ENCODE data around the gene CDK2. TPM values are rescaled to one million over a fixed set of nuclear protein-coding genes. Genes with fewer than 3 reads are reported as not detected.

Gene CDK2
- total and polyA plus RNA-seq, 2 of the 4 experiments (the other 2 are of a cell fraction) = 42.5 to 61.7 TPM

DNA sequence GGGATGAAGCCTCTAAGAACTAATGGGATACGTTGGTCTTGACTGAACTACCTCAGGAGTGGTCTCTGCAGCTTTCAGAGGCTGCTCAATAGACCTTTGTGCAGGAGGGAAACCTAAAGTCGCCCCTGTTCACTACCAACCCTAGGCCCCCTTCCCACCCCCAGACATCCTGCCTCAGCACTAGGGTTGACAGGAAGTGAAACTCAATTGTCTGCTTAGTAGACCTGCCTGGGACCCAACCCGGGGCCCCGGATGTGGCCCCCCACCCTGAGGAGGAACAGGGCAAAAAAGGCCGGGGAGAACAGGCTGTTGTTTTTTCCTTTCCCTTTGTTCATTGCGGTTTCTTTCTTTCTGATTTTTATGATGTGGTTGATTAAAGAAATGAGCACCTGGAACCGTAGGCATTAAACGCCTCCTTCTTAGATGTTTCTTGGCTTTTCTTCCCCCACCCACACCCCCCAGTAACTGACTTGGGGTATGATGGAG lies 37.3 kb upstream of the CDK2 start:
- ChIA-PET CTCF (interaction anchor here (1.3 kb wide), 1 partner anchor 185 kb away, joined by 5 read pairs; no protein-coding TSS in a partner anchor), POLR2A (ENCODE audit: unreplicated experiment) (no interaction called here)
- DNase-seq = no peak
- Histone ChIP-seq H3K27me3 (ENCODE audit: control insufficient read depth, insufficient read depth, low read length) (no peaks in the 10 kb centered on the region), H3K23ac (ENCODE audit: low read depth, low read length) (no peak overlapping the region), H3K4me2 (ENCODE audit: low read depth, low read length) (no peak overlapping the region), H3K9me1 (ENCODE audit: insufficient read depth, low read length) (peaks cover 13% of the 10 kb centered on the region), H3K18ac (ENCODE audit: low read depth, low read length) (no peak overlapping the region), H3K9me3 (ENCODE audit: control insufficient read depth, insufficient read depth, low read length) (no peaks in the 10 kb centered on the region), H2BK5ac (ENCODE audit: low read depth, low read length, poor library complexity, severe bottlenecking) (peak overlapping the region; percentile 12), H3K36me3 (ENCODE audit: control insufficient read depth, insufficient read depth, low read length) (peaks cover 2% of the 10 kb centered on the region; the same call in 1 of the 2 replicates), H3K79me1 (ENCODE audit: low read depth in 1 of 2, low read length in 2 of 2) (peaks cover 40 to 72% of the 10 kb centered on the region in 2 experiments), H3K56ac (ENCODE audit: extremely low read depth, insufficient read depth, low read length) (no peak overlapping the region), H2AFZ (replicated peaks; ENCODE audit: low read length, poor library complexity) (no peak overlapping the region), H2BK20ac (ENCODE audit: low read depth, low read length) (no peak overlapping the region), H3K4ac (ENCODE audit: low read depth, low read length) (no peak overlapping the region), H4K8ac (ENCODE audit: low read depth in 2 of 2, low read length in 2 of 2) (no peak overlapping the region; a peak in 1 of 4 replicates), H3K14ac (replicated peaks; ENCODE audit: low read depth, low read length) (no peak overlapping the region), H2BK15ac (ENCODE audit: low read depth, low read length) (no peak overlapping the region), H3K4me3 (ENCODE audit: insufficient read depth, low read depth, low read length) (no peak overlapping the region), H2BK120ac (ENCODE audit: low read depth, low read length) (no peak overlapping the region; the same call in 1 of the 2 replicates), H4K5ac (ENCODE audit: low read depth, low read length) (no peak overlapping the region), H3K9ac (ENCODE audit: low read depth, low read length) (no peak overlapping the region), H3K27ac (ENCODE audit: insufficient read depth, low read length) (no peak overlapping the region), H4K91ac (ENCODE audit: insufficient read depth, low read depth, low read length) (no peak overlapping the region), H4K20me1 (ENCODE audit: insufficient read depth, low read length) (no peaks in the 10 kb centered on the region), H2AK5ac (ENCODE audit: low read depth, low read length) (peak overlapping the region; percentile 9; the same call in 1 of the 2 replicates), H2AK9ac (replicated peaks; ENCODE audit: low read depth, low read length, poor library complexity) (peak overlapping the region; percentile 46), H3K4me1 (ENCODE audit: control insufficient read depth, insufficient read depth, low read length) (peaks cover 18% of the 10 kb centered on the region)
- intact Hi-C loops (cut with micrococcal nuclease) (no loop called here), in situ Hi-C loops (cut with MboI; ENCODE audit: low sequenced_read_pairs) (loop anchor here (10.0 kb wide), 1 partner anchor 105 kb away; the partner anchor contains the start of gene DNAJC14), dilution Hi-C loops (cut with HindIII; ENCODE audit: low sequenced_read_pairs, unreplicated experiment) (no loop called here)
- TF ChIP-seq, protein P1, sequence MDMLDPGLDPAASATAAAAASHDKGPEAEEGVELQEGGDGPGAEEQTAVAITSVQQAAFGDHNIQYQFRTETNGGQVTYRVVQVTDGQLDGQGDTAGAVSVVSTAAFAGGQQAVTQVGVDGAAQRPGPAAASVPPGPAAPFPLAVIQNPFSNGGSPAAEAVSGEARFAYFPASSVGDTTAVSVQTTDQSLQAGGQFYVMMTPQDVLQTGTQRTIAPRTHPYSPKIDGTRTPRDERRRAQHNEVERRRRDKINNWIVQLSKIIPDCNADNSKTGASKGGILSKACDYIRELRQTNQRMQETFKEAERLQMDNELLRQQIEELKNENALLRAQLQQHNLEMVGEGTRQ (IDR thresholded peaks at IDR 0.05; ENCODE audit: low read depth, low read length) = no peak
- TF ChIP-seq RAD21 (IDR thresholded peaks at IDR 0.05; ENCODE audit: low read length) (no peak), MAFK (IDR thresholded peaks at IDR 0.05; ENCODE audit: low read depth, low read length) (no peak), NFE2L2 (IDR thresholded peaks at IDR 0.05; ENCODE audit: low read depth, low read length) (no peak), POLR2A (IDR thresholded peaks at IDR 0.05; ENCODE audit: low read depth, low read length) (no peak), RCOR1 (IDR thresholded peaks at IDR 0.05; ENCODE audit: insufficient replicate concordance, low read length) (no peak), CHD1 (IDR thresholded peaks at IDR 0.05; ENCODE audit: low read depth, low read length) (no peak), MXI1 (IDR thresholded peaks at IDR 0.05; ENCODE audit: borderline replicate concordance, low read depth, low read length) (no peak), RFX5 (IDR thresholded peaks at IDR 0.05; ENCODE audit: low read depth, low read length) (no peak), MAZ (IDR thresholded peaks at IDR 0.05; ENCODE audit: borderline replicate concordance, low read depth, low read length) (no peak), FOS (IDR thresholded peaks at IDR 0.05; ENCODE audit: low read depth, low read length) (no peak), CEBPB (IDR thresholded peaks at IDR 0.05; ENCODE audit: low read depth, low read length) (no peak), SMC3 (IDR thresholded peaks at IDR 0.05; ENCODE audit: low read depth, low read length) (no peak), BHLHE40 (IDR thresholded peaks at IDR 0.05; ENCODE audit: low read depth, low read length) (no peak)
- TF ChIP-seq, protein P2, sequence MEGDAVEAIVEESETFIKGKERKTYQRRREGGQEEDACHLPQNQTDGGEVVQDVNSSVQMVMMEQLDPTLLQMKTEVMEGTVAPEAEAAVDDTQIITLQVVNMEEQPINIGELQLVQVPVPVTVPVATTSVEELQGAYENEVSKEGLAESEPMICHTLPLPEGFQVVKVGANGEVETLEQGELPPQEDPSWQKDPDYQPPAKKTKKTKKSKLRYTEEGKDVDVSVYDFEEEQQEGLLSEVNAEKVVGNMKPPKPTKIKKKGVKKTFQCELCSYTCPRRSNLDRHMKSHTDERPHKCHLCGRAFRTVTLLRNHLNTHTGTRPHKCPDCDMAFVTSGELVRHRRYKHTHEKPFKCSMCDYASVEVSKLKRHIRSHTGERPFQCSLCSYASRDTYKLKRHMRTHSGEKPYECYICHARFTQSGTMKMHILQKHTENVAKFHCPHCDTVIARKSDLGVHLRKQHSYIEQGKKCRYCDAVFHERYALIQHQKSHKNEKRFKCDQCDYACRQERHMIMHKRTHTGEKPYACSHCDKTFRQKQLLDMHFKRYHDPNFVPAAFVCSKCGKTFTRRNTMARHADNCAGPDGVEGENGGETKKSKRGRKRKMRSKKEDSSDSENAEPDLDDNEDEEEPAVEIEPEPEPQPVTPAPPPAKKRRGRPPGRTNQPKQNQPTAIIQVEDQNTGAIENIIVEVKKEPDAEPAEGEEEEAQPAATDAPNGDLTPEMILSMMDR (conservative IDR thresholded peaks at IDR 0.05; ENCODE audit: low read depth, low read length) = no peak
- TF ChIP-seq, protein P3, sequence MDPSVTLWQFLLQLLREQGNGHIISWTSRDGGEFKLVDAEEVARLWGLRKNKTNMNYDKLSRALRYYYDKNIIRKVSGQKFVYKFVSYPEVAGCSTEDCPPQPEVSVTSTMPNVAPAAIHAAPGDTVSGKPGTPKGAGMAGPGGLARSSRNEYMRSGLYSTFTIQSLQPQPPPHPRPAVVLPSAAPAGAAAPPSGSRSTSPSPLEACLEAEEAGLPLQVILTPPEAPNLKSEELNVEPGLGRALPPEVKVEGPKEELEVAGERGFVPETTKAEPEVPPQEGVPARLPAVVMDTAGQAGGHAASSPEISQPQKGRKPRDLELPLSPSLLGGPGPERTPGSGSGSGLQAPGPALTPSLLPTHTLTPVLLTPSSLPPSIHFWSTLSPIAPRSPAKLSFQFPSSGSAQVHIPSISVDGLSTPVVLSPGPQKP (IDR thresholded peaks at IDR 0.05; ENCODE audit: borderline replicate concordance, low read depth, low read length) = no peak
- ATAC-seq (ENCODE audit: low read depth) = no peak
- no CpG with 5 or more reads among the region's 8 CpGs for WGBS, 2 experiments (ENCODE audit: extremely low coverage in 2 of 2, insufficient read length in 1 of 2)
- BruUV-seq (replicated peaks) = no TSS peak
